Colonic mucosa (tissue), 4 donors: Measurements from ENCODE around the gene RBP2. TPM values are rescaled to one million over a fixed set of nuclear protein-coding genes. Genes with fewer than 3 reads are reported as not detected.

Source experiments
- DNase-seq: peaks from one replicate; pipeline ENCODE4 v3.0.0-alpha.2; 2020
- H3K27ac ChIP-seq: fragments of 200-600 bp; one replicate; pipeline ENCODE4 v1.8.0; 2021
- H3K27me3 ChIP-seq: fragments of 200-600 bp; one replicate; pipeline ENCODE4 v1.8.0; 2021
- H3K36me3 ChIP-seq: fragments of 200-600 bp; one replicate; pipeline ENCODE4 v1.8.0; 2021
- H3K4me1 ChIP-seq: fragments of 200-600 bp; one replicate; pipeline ENCODE4 v1.8.0; 2021; ENCODE audit warnings: mild to moderate bottlenecking
- H3K4me3 ChIP-seq: fragments of 200-600 bp; one replicate; pipeline ENCODE4 v1.8.0; 2021
- H3K9ac ChIP-seq, 2 donors: one replicate each; pipeline ENCODE4 v1.7.0; 2013; ENCODE audit warnings: control low read depth in 2 of 2, low read depth in 2 of 2, low read length in 2 of 2
- H3K9me3 ChIP-seq: fragments of 200-600 bp; one replicate; pipeline ENCODE4 v1.8.0; 2021
- CTCF ChIP-seq: fragments of 200-600 bp; IDR thresholded peaks from one replicate; pipeline ENCODE4 v1.8.0; 2022; ENCODE audit warnings: antibody characterized with exemption, mild to moderate bottlenecking
- intact Hi-C: fragments of 100-400 bp; cut with DNase I; formaldehyde crosslinking; loops from one replicate; pipeline ENCODE4 v1.14.1; 2022
- total RNA-seq, 2 donors: library from RNA; stranded (reverse); fragmentation: NEBNext Ultra II Directional in 1 of 2; extraction: Animal tissue kit (Norgen Biotek cat#: 25700) in 1 of 2; gene quantifications; one replicate each; pipeline ENCODE4 v1.2.1, GENCODE V29; 2021
- donor health status: healthy.
- donor health status: DM: no; HTN: no; CAD: no.
- donor health status: DM: no; HTN: no; CAD: no.

The RBP2 gene
- total RNA-seq, 2 donors from 2014 or later: 1.4 to 3.1 TPM

- no peak overlapping the region for H3K27ac ChIP-seq
- no peaks in the 10 kb centered on the region for H3K36me3 ChIP-seq
Observed at GRCh38 chr3:139481116-139481515, 4.8 kb upstream of the RBP2 start.

GRCh38 chr3:139480585-139480984 is 4.3 kb upstream of the RBP2 start:
- Histone ChIP-seq H3K27ac (no peak overlapping the region), H3K9ac (no peak overlapping the region), H3K4me1 (no peaks in the 10 kb centered on the region), H3K4me3 (no peak overlapping the region), H3K27me3 (no peaks in the 10 kb centered on the region), H3K9me3 (no peaks in the 10 kb centered on the region), H3K36me3 (no peaks in the 10 kb centered on the region)
- DNase-seq: no peak
- intact Hi-C loops: no loop called here
- TF ChIP-seq CTCF: no peak

More at GRCh38 chr3:139481116-139481515, 4.8 kb upstream of the RBP2 start:
- intact Hi-C loops: no loop called here
- no peak overlapping the region for H3K4me3 ChIP-seq
- no peaks in the 10 kb centered on the region for H3K9me3 ChIP-seq
- H3K27me3 ChIP-seq: no peaks in the 10 kb centered on the region
- TF ChIP-seq CTCF: no peak
- no peaks in the 10 kb centered on the region for H3K4me1 ChIP-seq
- no peak for DNase-seq
- no peak overlapping the region for H3K9ac ChIP-seq

- no peaks in the 10 kb centered on the region for H3K36me3 ChIP-seq
- intact Hi-C loops: no loop called here
- no peak overlapping the region for H3K27ac ChIP-seq
- H3K9ac ChIP-seq: no peak overlapping the region
- H3K4me3 ChIP-seq: no peak overlapping the region
- no peaks in the 10 kb centered on the region for H3K4me1 ChIP-seq
- H3K27me3 ChIP-seq: no peaks in the 10 kb centered on the region
- no peaks in the 10 kb centered on the region for H3K9me3 ChIP-seq
- peak; percentile 56 for DNase-seq
- TF ChIP-seq CTCF: no peak
Observed at GRCh38 chr3:139477710-139478640, 1.7 kb upstream of the RBP2 start.

- no peak for DNase-seq
- no peak overlapping the region for H3K27ac ChIP-seq
- no peaks in the 10 kb centered on the region for H3K27me3 ChIP-seq
- H3K4me3 ChIP-seq: no peak overlapping the region
- no peaks in the 10 kb centered on the region for H3K36me3 ChIP-seq
- H3K9me3 ChIP-seq: no peaks in the 10 kb centered on the region
- no peaks in the 10 kb centered on the region for H3K4me1 ChIP-seq
- intact Hi-C loops: no loop called here
- no peak for TF ChIP-seq CTCF
- H3K9ac ChIP-seq: no peak overlapping the region
Observed at GRCh38 chr3:139473155-139473771, 3.1 kb downstream of the RBP2 start.

- Histone ChIP-seq H3K9me3 (no peaks in the 10 kb centered on the region), H3K36me3 (no peaks in the 10 kb centered on the region), H3K27ac (no peak overlapping the region), H3K9ac (no peak overlapping the region), H3K4me1 (no peaks in the 10 kb centered on the region), H3K27me3 (no peaks in the 10 kb centered on the region), H3K4me3 (no peak overlapping the region)
- intact Hi-C loops: no loop called here
- no peak for TF ChIP-seq CTCF
- no peak for DNase-seq
Observed at GRCh38 chr3:139472380-139473010, 3.8 kb downstream of the RBP2 start.
